ENCODE measurements around the gene AFTPH. TPM values are rescaled to one million over a fixed set of nuclear protein-coding genes. Genes with fewer than 3 reads are reported as not detected.
A peak's percentile ranks its signal among the peaks of the same experiment; 100 is the strongest.

The AFTPH gene
- total RNA-seq, 1 donor from 2014 or later, result 33.4 TPM

DNA sequence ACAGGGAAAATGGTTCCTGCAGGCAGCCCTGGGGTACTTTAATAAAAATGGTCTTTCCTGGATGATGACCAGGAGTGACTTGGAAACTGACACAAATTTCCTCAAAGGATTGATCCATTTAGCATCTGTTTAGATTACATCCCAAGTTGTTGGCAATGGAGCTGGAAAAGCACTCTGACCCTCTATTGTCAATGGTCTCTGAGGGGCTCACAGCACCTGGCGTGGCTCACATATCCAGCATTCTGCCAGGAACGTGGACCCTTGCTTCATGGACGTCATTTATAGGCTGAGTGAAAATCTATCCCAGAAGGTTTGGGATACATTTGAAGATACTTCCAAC lies 85.8 kb downstream of the AFTPH start:
- intact Hi-C loops (cut with DNase I), result no loop called here
- Histone ChIP-seq H3K9me3 (no peaks in the 10 kb centered on the region), H3K36me3 (no peaks in the 10 kb centered on the region), H3K4me1 (peaks cover 42% of the 10 kb centered on the region), H3K4me3 (peak overlapping the region; percentile 55 to 64), H3K27ac (peak overlapping the region; percentile 83), H3K27me3 (no peaks in the 10 kb centered on the region)
- TF ChIP-seq, protein P1, sequence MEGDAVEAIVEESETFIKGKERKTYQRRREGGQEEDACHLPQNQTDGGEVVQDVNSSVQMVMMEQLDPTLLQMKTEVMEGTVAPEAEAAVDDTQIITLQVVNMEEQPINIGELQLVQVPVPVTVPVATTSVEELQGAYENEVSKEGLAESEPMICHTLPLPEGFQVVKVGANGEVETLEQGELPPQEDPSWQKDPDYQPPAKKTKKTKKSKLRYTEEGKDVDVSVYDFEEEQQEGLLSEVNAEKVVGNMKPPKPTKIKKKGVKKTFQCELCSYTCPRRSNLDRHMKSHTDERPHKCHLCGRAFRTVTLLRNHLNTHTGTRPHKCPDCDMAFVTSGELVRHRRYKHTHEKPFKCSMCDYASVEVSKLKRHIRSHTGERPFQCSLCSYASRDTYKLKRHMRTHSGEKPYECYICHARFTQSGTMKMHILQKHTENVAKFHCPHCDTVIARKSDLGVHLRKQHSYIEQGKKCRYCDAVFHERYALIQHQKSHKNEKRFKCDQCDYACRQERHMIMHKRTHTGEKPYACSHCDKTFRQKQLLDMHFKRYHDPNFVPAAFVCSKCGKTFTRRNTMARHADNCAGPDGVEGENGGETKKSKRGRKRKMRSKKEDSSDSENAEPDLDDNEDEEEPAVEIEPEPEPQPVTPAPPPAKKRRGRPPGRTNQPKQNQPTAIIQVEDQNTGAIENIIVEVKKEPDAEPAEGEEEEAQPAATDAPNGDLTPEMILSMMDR (IDR thresholded peaks at IDR 0.05), result no peak
- TF ChIP-seq POLR2AphosphoS5 (IDR thresholded peaks at IDR 0.05; ENCODE audit: insufficient read depth in 1 of 2, low read depth in 1 of 2), result no peak
- TF ChIP-seq POLR2A (IDR thresholded peaks at IDR 0.05), result no peak
- no peak for DNase-seq (ENCODE audit: extremely low spot score in 2 of 2)

DNA sequence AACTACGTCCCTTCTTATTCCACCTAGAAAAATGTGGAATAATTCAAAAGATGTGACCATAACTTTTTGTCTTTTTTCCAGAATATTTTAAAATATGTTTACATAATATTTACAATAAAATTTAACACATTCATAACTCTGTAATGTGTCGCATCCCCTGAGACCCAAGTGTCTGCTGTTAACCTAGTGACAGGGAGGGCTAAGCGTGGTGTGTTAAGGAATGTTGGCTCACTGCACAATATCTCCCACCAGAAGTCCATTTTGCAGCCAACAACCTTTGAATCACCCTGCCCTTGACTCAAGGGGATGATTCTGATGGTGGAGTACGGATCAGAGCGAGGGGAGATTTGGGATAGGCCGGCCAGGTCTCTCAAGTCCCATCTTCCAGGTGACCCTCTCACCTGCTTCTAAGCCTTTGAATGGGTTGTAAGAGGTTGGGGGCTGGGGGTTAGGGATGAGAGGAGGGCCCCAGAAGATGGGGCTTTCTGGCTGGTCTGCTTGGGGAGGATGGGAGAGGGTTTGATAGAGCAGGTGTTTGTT lies 86.3 kb downstream of the AFTPH start:
- intact Hi-C loops (cut with DNase I), result no loop called here
- H3K27me3 ChIP-seq, result no peaks in the 10 kb centered on the region
- no peak overlapping the region for H3K4me3 ChIP-seq
- H3K4me1 ChIP-seq, result peaks cover 38% of the 10 kb centered on the region
- no peak overlapping the region for H3K27ac ChIP-seq
- no peaks in the 10 kb centered on the region for H3K9me3 ChIP-seq
- TF ChIP-seq POLR2AphosphoS5 (IDR thresholded peaks at IDR 0.05; ENCODE audit: insufficient read depth in 1 of 2, low read depth in 1 of 2) (no peak), POLR2A (IDR thresholded peaks at IDR 0.05) (no peak)
- TF ChIP-seq, protein P1 (IDR thresholded peaks at IDR 0.05), result no peak
- DNase-seq (ENCODE audit: extremely low spot score in 2 of 2), result peak in 1 of 2 donors; percentile 83
- H3K36me3 ChIP-seq, result no peaks in the 10 kb centered on the region

DNA sequence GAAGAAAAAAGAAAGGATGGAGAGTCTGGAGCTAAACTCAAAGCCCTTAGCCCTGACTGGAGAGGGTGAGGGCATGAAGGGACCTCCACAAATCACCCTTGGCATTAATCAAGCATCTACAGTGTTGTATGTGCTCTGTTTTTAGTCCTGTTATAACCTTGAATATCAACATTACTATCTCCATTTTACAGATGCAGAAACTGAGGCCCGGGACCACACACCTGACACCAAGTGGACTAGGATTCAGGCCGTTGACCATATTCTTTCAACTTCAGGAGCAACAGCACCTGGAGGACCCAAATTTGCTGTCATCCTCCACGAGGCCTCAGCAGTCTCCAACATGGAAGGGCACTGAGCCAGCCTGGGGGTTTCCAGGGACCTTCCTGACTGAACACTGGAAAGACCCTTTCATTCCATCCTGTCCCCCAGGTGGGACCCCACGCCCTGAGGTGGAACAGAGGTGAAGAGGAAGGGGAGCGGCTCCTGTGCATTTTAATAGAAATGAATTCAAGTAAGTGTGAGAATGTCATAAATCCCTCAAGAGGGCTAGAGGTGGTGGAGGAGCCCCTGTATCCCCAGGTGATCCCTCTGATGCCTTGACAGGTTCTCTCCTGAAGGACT lies 88.6 kb downstream of the AFTPH start:
- Histone ChIP-seq H3K36me3 (no peaks in the 10 kb centered on the region), H3K4me1 (peaks cover 19% of the 10 kb centered on the region), H3K4me3 (no peak overlapping the region), H3K27ac (no peak overlapping the region), H3K27me3 (no peaks in the 10 kb centered on the region), H3K9me3 (no peaks in the 10 kb centered on the region)
- DNase-seq (ENCODE audit: extremely low spot score in 2 of 2), result peak in 1 of 2 donors; percentile 13
- intact Hi-C loops (cut with DNase I), result no loop called here
- TF ChIP-seq POLR2AphosphoS5 (IDR thresholded peaks at IDR 0.05; ENCODE audit: insufficient read depth in 1 of 2, low read depth in 1 of 2) (no peak), POLR2A (IDR thresholded peaks at IDR 0.05) (no peak)
- TF ChIP-seq, protein P1 (IDR thresholded peaks at IDR 0.05), result no peak

DNA sequence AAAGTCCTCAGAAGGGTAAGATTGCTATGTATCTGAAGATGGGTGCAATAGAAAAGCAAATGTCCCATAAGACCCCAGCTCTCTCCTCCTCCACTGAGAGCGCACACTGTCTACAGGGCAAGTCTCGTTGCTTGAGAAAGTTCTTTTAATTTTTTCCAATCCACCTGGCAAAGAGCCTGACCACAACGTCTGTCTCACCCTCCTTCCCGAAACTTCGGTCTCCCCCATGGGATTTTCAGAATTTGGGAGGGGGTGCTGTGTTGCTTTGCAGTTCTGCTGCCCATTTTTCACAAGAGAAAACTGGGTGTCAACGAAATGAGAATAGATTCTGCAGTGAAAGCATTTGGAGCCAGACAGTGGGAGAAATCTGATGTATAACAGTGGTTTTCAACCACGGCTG lies 89.1 kb downstream of the AFTPH start:
- no peak for TF ChIP-seq POLR2AphosphoS5 (IDR thresholded peaks at IDR 0.05; ENCODE audit: insufficient read depth in 1 of 2, low read depth in 1 of 2)
- TF ChIP-seq, protein P1 (IDR thresholded peaks at IDR 0.05), result no peak
- TF ChIP-seq POLR2A (IDR thresholded peaks at IDR 0.05), result no peak
- Histone ChIP-seq H3K9me3 (no peaks in the 10 kb centered on the region), H3K4me3 (no peak overlapping the region), H3K4me1 (peaks cover 13% of the 10 kb centered on the region), H3K27me3 (no peaks in the 10 kb centered on the region), H3K36me3 (no peaks in the 10 kb centered on the region), H3K27ac (no peak overlapping the region)
- DNase-seq (ENCODE audit: extremely low spot score in 2 of 2), result peak in 1 of 2 donors; percentile 9
- intact Hi-C loops (cut with DNase I), result no loop called here

DNA sequence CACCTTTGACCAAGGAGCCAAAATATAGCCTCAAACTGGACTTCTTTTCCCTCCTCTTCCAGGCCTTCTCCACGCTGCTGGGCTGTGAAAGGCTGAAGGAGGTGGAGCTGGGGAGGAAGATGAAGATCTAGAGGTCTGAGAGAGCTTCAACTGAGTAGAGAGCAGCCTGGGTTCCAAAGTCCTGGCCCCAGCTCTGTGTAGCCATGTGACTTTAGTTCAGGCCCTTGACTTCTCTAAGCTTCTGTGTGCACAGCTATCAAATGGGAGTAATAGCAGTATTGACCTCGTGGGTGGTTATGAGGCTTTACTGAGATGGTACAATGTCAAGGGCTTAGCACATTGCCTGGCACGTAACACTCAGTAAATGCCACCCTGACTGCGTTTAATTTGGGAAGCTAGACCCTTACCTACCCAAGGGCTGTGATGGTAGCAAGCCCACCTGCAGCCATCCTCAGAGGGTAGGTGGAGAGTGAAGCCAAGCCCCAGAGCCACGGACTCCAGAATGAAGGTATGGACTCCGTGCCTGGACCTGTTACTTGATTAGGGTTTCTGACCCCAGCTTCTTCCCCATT lies 91.2 kb downstream of the AFTPH start:
- no peak for DNase-seq (ENCODE audit: extremely low spot score in 2 of 2)
- no peak overlapping the region for H3K27ac ChIP-seq
- intact Hi-C loops (cut with DNase I), result no loop called here

More for the DNA sequence above, 91.2 kb downstream of the AFTPH start:
- Histone ChIP-seq H3K36me3 (no peaks in the 10 kb centered on the region), H3K9me3 (no peaks in the 10 kb centered on the region), H3K27me3 (no peaks in the 10 kb centered on the region), H3K4me1 (no peaks in the 10 kb centered on the region), H3K4me3 (no peak overlapping the region)
- TF ChIP-seq POLR2A (IDR thresholded peaks at IDR 0.05) (no peak), POLR2AphosphoS5 (IDR thresholded peaks at IDR 0.05; ENCODE audit: insufficient read depth in 1 of 2, low read depth in 1 of 2) (no peak)
- TF ChIP-seq, protein P1 (IDR thresholded peaks at IDR 0.05), result no peak

All from vagina (tissue), 2 donors.